GM18519 (cell line): Measurements from ENCODE around the gene MSI2.

Source experiments
- ATAC-seq: cut with Tn5 transposase; IDR thresholded peaks from one replicate; pipeline ENCODE4 v1.9.1; 2021; ENCODE audit warnings: mild to moderate bottlenecking, moderate library complexity; ENCODE audit not compliant: unreplicated experiment, low FRiP score

MSI2 gene

GRCh38 chr17:57559634-57560318 lies 303.5 kb downstream of the MSI2 start:
- ATAC-seq, result no peak

GRCh38 chr17:57560319-57560705 lies 304.0 kb downstream of the MSI2 start:
- no peak for ATAC-seq

GRCh38 chr17:57561072-57561861 lies 304.9 kb downstream of the MSI2 start:
- no peak for ATAC-seq

GRCh38 chr17:57562184-57562698 lies 305.9 kb downstream of the MSI2 start:
- no peak for ATAC-seq

- no peak for ATAC-seq
Observed at GRCh38 chr17:57563958-57564357, 307.6 kb downstream of the MSI2 start.

GRCh38 chr17:57565176-57565575 lies 308.9 kb downstream of the MSI2 start:
- no peak for ATAC-seq

- ATAC-seq, result no peak
Observed at GRCh38 chr17:57566721-57567120, 310.4 kb downstream of the MSI2 start.

- ATAC-seq, result no peak
Observed at GRCh38 chr17:57567251-57567650, 310.9 kb downstream of the MSI2 start.

- no peak for ATAC-seq
Observed at GRCh38 chr17:57568340-57568739, 312.0 kb downstream of the MSI2 start.

GRCh38 chr17:57569021-57569420 lies 312.7 kb downstream of the MSI2 start:
- ATAC-seq, result no peak

GRCh38 chr17:57569853-57570252 lies 313.5 kb downstream of the MSI2 start:
- no peak for ATAC-seq

- no peak for ATAC-seq
Observed at GRCh38 chr17:57570724-57571344, 314.5 kb downstream of the MSI2 start.

GRCh38 chr17:57572062-57572461 lies 315.7 kb downstream of the MSI2 start:
- ATAC-seq, result no peak

GRCh38 chr17:57572600-57572999 lies 316.3 kb downstream of the MSI2 start:
- ATAC-seq, result no peak

GRCh38 chr17:57574040-57574513 lies 317.8 kb downstream of the MSI2 start:
- no peak for ATAC-seq

GRCh38 chr17:57576744-57577143 lies 320.4 kb downstream of the MSI2 start:
- no peak for ATAC-seq

- no peak for ATAC-seq
Observed at GRCh38 chr17:57577751-57578607, 321.7 kb downstream of the MSI2 start.

- no peak for ATAC-seq
Observed at GRCh38 chr17:57578608-57579225, 322.4 kb downstream of the MSI2 start.

GRCh38 chr17:57579245-57579644 lies 322.9 kb downstream of the MSI2 start:
- no peak for ATAC-seq
